Measurements from ENCODE around the gene EMCN. TPM values are rescaled to one million over a fixed set of nuclear protein-coding genes. Genes with fewer than 3 reads are reported as not detected.

The EMCN gene
- total RNA-seq, 1 experiment from 2014 or later = not detected

DNA sequence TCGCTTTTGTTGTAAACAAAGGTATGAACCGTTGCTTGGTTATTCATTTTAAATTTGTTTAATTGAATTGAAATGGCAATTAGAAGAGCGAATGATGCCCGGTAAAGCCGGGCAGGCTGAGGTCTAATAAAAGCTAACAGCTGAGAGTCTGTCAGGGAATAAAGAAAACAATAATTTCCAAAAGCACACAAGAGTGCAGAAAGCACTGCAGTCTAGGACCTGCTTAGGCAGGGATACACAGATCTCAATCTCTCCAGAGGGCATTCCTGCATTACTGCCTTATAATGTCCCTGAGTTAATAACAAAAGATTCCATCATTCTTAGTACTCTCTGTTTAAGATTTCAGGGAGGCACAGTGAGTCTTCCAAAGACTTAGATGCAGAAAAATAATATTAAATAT lies 27.6 kb upstream of the EMCN start:
- no peaks in the 10 kb centered on the region for H3K9me2 ChIP-seq (ENCODE audit: insufficient read depth)
- H3K9ac ChIP-seq (ENCODE audit: low read length) = no peak overlapping the region
- TF ChIP-seq TCF7L2 (IDR thresholded peaks at IDR 0.05; ENCODE audit: borderline replicate concordance, extremely low read depth, insufficient read depth, insufficient read length) (no peak), SIN3A (IDR thresholded peaks at IDR 0.05; ENCODE audit: low read depth) (no peak), RAD21 (IDR thresholded peaks at IDR 0.05; ENCODE audit: low read depth) (no peak), FOSL1 (IDR thresholded peaks at IDR 0.05; ENCODE audit: low read depth) (no peak)
- TF ChIP-seq, protein P1, sequence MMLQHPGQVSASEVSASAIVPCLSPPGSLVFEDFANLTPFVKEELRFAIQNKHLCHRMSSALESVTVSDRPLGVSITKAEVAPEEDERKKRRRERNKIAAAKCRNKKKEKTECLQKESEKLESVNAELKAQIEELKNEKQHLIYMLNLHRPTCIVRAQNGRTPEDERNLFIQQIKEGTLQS (IDR thresholded peaks at IDR 0.05) = no peak
- ChIA-PET RAD21 (ENCODE audit: low non-redundant PET in 1 of 2, low total read pairs in 2 of 2, uncharacterized antibody in 2 of 2, unreplicated experiment in 2 of 2) (no interaction called here), CTCF (no interaction called here), POLR2A (no interaction called here)
- intact Hi-C loops (cut with micrococcal nuclease) = no loop called here
- no peaks in the 10 kb centered on the region for H3K9me3 ChIP-seq (ENCODE audit: control insufficient read depth in 1 of 2, insufficient read depth in 1 of 2, low read depth in 1 of 2, low read length in 2 of 2)
- no peak for DNase-seq (ENCODE audit: low read depth, low spot score)
- H4K20me1 ChIP-seq (ENCODE audit: insufficient read depth) = no peaks in the 10 kb centered on the region
- no peak overlapping the region for H3K4me2 ChIP-seq (ENCODE audit: low read length)
- no peak for ATAC-seq
- H3K4me1 ChIP-seq (ENCODE audit: control insufficient read depth in 1 of 2, insufficient read depth in 2 of 2, low read length in 2 of 2) = no peaks in the 10 kb centered on the region
- H2AFZ ChIP-seq (ENCODE audit: low read depth, low read length, poor library complexity, severe bottlenecking) = no peak overlapping the region
- H3K79me2 ChIP-seq (ENCODE audit: insufficient read depth, low read length) = no peaks in the 10 kb centered on the region
- no peaks in the 10 kb centered on the region for H3K27me3 ChIP-seq (ENCODE audit: insufficient read depth, low read length)
- no peaks in the 10 kb centered on the region for H3K36me3 ChIP-seq (ENCODE audit: control insufficient read depth in 1 of 2, insufficient read depth in 2 of 2, low read length in 2 of 2)
- no TSS peak for BruUV-seq (replicated peaks)
- H3K27ac ChIP-seq (ENCODE audit: low read depth, low read length) = no peak overlapping the region
- H3K4me3 ChIP-seq (replicated peaks in 1 of 2; ENCODE audit: low read depth in 1 of 2, low read length in 2 of 2) = no peak overlapping the region

DNA sequence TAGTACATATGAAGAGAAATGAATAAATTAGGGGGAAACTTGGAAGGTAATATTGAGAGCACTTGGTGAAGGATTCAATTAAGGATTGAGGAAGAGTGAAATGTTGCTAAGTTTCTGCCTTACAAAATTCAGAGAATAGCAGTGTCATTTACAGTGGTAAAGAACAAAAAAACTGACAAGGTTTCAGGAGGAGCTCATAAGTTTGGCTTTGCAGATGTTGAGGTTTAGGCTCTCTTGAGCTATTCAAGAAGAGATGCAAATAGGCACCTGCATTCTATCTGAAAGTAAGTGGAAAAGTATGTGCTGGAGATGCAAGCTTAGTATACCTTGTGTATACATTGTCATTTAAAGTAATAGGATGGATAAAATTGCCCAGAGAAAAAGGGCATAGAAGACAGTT lies 22.3 kb upstream of the EMCN start:
- Histone ChIP-seq H3K27ac (ENCODE audit: low read depth, low read length) (no peak overlapping the region), H3K79me2 (ENCODE audit: insufficient read depth, low read length) (no peaks in the 10 kb centered on the region), H3K27me3 (ENCODE audit: insufficient read depth, low read length) (no peaks in the 10 kb centered on the region), H2AFZ (ENCODE audit: low read depth, low read length, poor library complexity, severe bottlenecking) (no peak overlapping the region), H3K36me3 (ENCODE audit: control insufficient read depth in 1 of 2, insufficient read depth in 2 of 2, low read length in 2 of 2) (no peaks in the 10 kb centered on the region), H3K9me2 (ENCODE audit: insufficient read depth) (no peaks in the 10 kb centered on the region), H3K4me1 (ENCODE audit: control insufficient read depth in 1 of 2, insufficient read depth in 2 of 2, low read length in 2 of 2) (no peaks in the 10 kb centered on the region), H3K9me3 (ENCODE audit: control insufficient read depth in 1 of 2, insufficient read depth in 1 of 2, low read depth in 1 of 2, low read length in 2 of 2) (no peaks in the 10 kb centered on the region), H4K20me1 (ENCODE audit: insufficient read depth) (no peaks in the 10 kb centered on the region), H3K9ac (ENCODE audit: low read length) (no peak overlapping the region), H3K4me2 (ENCODE audit: low read length) (no peak overlapping the region), H3K4me3 (replicated peaks in 1 of 2; ENCODE audit: low read depth in 1 of 2, low read length in 2 of 2) (no peak overlapping the region)
- intact Hi-C loops (cut with micrococcal nuclease) = no loop called here
- no peak for DNase-seq (ENCODE audit: low read depth, low spot score)
- ChIA-PET POLR2A (no interaction called here), CTCF (no interaction called here), RAD21 (ENCODE audit: low non-redundant PET in 1 of 2, low total read pairs in 2 of 2, uncharacterized antibody in 2 of 2, unreplicated experiment in 2 of 2) (no interaction called here)
- BruUV-seq (replicated peaks) = no TSS peak
- no peak for ATAC-seq
- TF ChIP-seq ZNF274 (IDR thresholded peaks at IDR 0.05; ENCODE audit: low read depth, low read length) (no peak), TCF7L2 (IDR thresholded peaks at IDR 0.05; ENCODE audit: borderline replicate concordance, extremely low read depth, insufficient read depth, insufficient read length) (no peak), JUND (IDR thresholded peaks at IDR 0.05) (no peak), POLR2A (IDR thresholded peaks at IDR 0.05; ENCODE audit: borderline replicate concordance, extremely low read depth, insufficient read depth, insufficient read length) (no peak)

Data from HCT116 (cell line).